Kidney (tissue), 14 donors: Measurements from ENCODE around the gene TMEM178B. TPM values are rescaled to one million over a fixed set of nuclear protein-coding genes. Genes with fewer than 3 reads are reported as not detected.

Experiments used
- DNase-seq, 5 donors: peaks; one replicate each; pipeline ENCODE4 v3.0.0-alpha.2; 2013 to 2020
- FAIRE-seq: peaks from 2 replicates; lab custom pipeline; 2012; peaks lifted over from hg19 to GRCh38; lab: Jason Lieb, UNC
- H3K27ac ChIP-seq, 2 donors: one replicate each; pipeline ENCODE4 v1.7.0; 2013; ENCODE audit warnings: low read depth in 2 of 2, low read length in 2 of 2, inconsistent platforms in 1 of 2
- H3K27me3 ChIP-seq: one replicate; pipeline ENCODE4 v1.7.1; 2013; ENCODE audit warnings: low read length, inconsistent platforms; ENCODE audit not compliant: control insufficient read depth, insufficient read depth
- H3K36me3 ChIP-seq, 3 donors: one replicate each; pipeline versions ENCODE4 v1.7.0 to v1.7.1; 2013; ENCODE audit warnings: low read length in 3 of 3, control low read depth in 1 of 3, inconsistent platforms in 1 of 3; ENCODE audit not compliant: insufficient read depth in 3 of 3, control insufficient read depth in 2 of 3
- H3K4me1 ChIP-seq, 3 donors: one replicate each; pipeline versions ENCODE4 v1.7.0 to v1.7.1; 2013; ENCODE audit warnings: low read length in 3 of 3, inconsistent platforms in 1 of 3, low read depth in 1 of 3; ENCODE audit not compliant: control insufficient read depth in 2 of 3, insufficient read depth in 2 of 3
- H3K4me3 ChIP-seq, 3 donors: one replicate each; pipeline versions ENCODE4 v1.7.0 to v1.8.1; 2013; ENCODE audit warnings: low read length in 3 of 3, control low read depth in 1 of 3, inconsistent platforms in 1 of 3
- H3K9ac ChIP-seq, 3 donors: one replicate each; pipeline versions ENCODE4 v1.7.0 to v1.7.1; 2013; ENCODE audit warnings: low read length in 3 of 3, control low read depth in 1 of 3, inconsistent platforms in 1 of 3
- H3K9me3 ChIP-seq, 3 donors: one replicate each; pipeline versions ENCODE4 v1.7.0 to v1.7.1; 2013; ENCODE audit warnings: low read length in 3 of 3, control low read depth in 1 of 3, inconsistent platforms in 1 of 3; ENCODE audit not compliant: control insufficient read depth in 2 of 3, insufficient read depth in 1 of 3
- CTCF ChIP-seq: IDR thresholded peaks from 3 replicates; pipeline ENCODE4 v1.5.1; 2012; ENCODE audit warnings: mild to moderate bottlenecking, moderate library complexity, borderline replicate concordance; ENCODE audit not compliant: insufficient read depth; ENCODE audit errors: extremely low read depth
- intact Hi-C: fragments of 100-400 bp; cut with DNase I; formaldehyde crosslinking; loops from one replicate; pipeline ENCODE4 v1.11.1; 2022
- polyA plus RNA-seq: library from polyadenylated mRNA; stranded (reverse); fragments of 350-450 nt; fragmentation: Illumina TruSeq; extraction: RNeasy Lipid Tissue Mini Kit (QIAGEN cat#74804); gene quantifications from one replicate; pipeline ENCODE4 v1.2.3, GENCODE V29; 2014; ENCODE audit warnings: low read depth, low replicate concordance; ENCODE audit not compliant: insufficient read depth
- total RNA-seq: library from RNA; stranded (reverse); fragmentation: NEBNext Ultra II Directional; extraction: Animal tissue kit (Norgen Biotek cat#: 25700); gene quantifications from one replicate; pipeline ENCODE4 v1.2.1, GENCODE V29; 2021
- donor health status: control.
- donor health status: control.
- donor health status: control.
- donor health status: control.
- donor health status: control.
- donor health status: DM: yes; HTN: yes; CAD: no.
- donor health status: Normal renal cell carcinoma (clear cell type).

The TMEM178B gene
- total and polyA plus RNA-seq, 2 donors from 2014 or later = 0.58 to 20.0 TPM

- Histone ChIP-seq H3K4me1 (no peaks in the 10 kb centered on the region), H3K4me3 (no peak overlapping the region), H3K27ac (no peak overlapping the region), H3K36me3 (no peaks in the 10 kb centered on the region), H3K9me3 (no peaks in the 10 kb centered on the region), H3K27me3 (no peaks in the 10 kb centered on the region), H3K9ac (no peak overlapping the region)
- no peak for TF ChIP-seq CTCF
- FAIRE-seq (no peak), DNase-seq (no peak)
- intact Hi-C loops = no loop called here
These were observed 401.8 kb downstream of the TMEM178B start for GRCh38 chr7:141475679-141476078.

- no peak overlapping the region for H3K4me3 ChIP-seq
- no peak overlapping the region for H3K27ac ChIP-seq
- H3K36me3 ChIP-seq = no peaks in the 10 kb centered on the region
- intact Hi-C loops = no loop called here
- DNase-seq (peak in 2 of 5 donors; percentile 6 to 7), FAIRE-seq (no peak)
- H3K4me1 ChIP-seq = no peaks in the 10 kb centered on the region
- H3K27me3 ChIP-seq = no peaks in the 10 kb centered on the region
- no peaks in the 10 kb centered on the region for H3K9me3 ChIP-seq
- no peak overlapping the region for H3K9ac ChIP-seq
- no peak for TF ChIP-seq CTCF
These were observed 404.0 kb downstream of the TMEM178B start for GRCh38 chr7:141477865-141478264.

GRCh38 chr7:141478845-141479244 lies 405.0 kb downstream of the TMEM178B start:
- intact Hi-C loops = no loop called here
- H3K4me1 ChIP-seq = no peaks in the 10 kb centered on the region
- TF ChIP-seq CTCF = no peak
- H3K36me3 ChIP-seq = no peaks in the 10 kb centered on the region
- no peak for FAIRE-seq
- no peak overlapping the region for H3K9ac ChIP-seq
- no peaks in the 10 kb centered on the region for H3K9me3 ChIP-seq
- no peak overlapping the region for H3K4me3 ChIP-seq
- DNase-seq = no peak
- no peak overlapping the region for H3K27ac ChIP-seq
- H3K27me3 ChIP-seq = no peaks in the 10 kb centered on the region

GRCh38 chr7:141480953-141481352 lies 407.1 kb downstream of the TMEM178B start:
- no peak for FAIRE-seq
- no peaks in the 10 kb centered on the region for H3K4me1 ChIP-seq
- no peak overlapping the region for H3K9ac ChIP-seq
- TF ChIP-seq CTCF = no peak
- intact Hi-C loops = no loop called here
- DNase-seq = no peak
- no peak overlapping the region for H3K27ac ChIP-seq
- H3K27me3 ChIP-seq = no peaks in the 10 kb centered on the region
- no peaks in the 10 kb centered on the region for H3K9me3 ChIP-seq
- H3K36me3 ChIP-seq = no peaks in the 10 kb centered on the region
- H3K4me3 ChIP-seq = no peak overlapping the region
